ENCODE results near the gene FGF14.

DNA sequence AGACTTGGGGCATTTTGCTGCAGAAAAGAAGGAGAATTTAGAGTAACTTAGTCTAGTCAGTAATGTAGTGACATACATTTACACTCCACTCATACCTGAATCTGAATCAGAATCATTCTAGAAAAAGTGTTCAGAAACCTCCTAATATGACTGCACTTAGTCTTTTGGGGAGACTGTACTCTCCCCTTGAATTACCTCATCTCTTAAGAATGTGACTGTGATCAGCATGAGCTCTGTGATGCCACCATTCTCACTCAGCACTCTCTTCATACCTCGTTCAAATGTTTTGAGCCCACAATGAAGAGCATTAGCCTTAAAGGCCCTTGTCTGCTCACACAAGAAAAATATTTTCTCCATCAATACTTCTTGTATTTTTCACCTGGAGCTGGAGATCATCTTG, 229.4 kb downstream of the FGF14 start:
- no peak for TF ChIP-seq POLR2A (IDR thresholded peaks at IDR 0.05)
- no peak for TF ChIP-seq CTCF (IDR thresholded peaks at IDR 0.05)
